ENCODE data around the gene C4orf33.
"Not testable (repeated sequence)": the region's sequence is repeated elsewhere in the genome, so short reads cannot be mapped to it uniquely, and the experiment has no call there.

DNA sequence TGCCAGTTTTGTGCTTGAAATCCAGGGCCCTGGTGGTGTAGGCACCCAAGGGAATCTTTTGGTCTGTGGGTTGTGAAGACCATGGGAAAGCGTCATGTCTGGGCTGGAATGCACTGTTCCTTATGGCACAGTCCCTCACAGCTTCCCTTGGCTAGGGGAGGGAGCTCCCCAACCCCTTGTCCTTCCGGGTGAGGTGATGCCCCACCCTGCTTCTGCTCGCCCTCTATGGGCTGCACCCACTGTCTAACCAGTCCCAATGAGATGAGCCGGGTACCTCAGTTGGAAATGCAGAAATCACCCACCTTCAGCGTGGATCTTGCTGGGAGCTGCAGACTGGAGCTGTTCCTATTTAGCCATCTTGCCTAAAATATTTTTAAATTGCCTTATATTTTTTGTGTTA is 30.7 kb downstream of the C4orf33 start:
- TF ChIP-seq, protein P1, sequence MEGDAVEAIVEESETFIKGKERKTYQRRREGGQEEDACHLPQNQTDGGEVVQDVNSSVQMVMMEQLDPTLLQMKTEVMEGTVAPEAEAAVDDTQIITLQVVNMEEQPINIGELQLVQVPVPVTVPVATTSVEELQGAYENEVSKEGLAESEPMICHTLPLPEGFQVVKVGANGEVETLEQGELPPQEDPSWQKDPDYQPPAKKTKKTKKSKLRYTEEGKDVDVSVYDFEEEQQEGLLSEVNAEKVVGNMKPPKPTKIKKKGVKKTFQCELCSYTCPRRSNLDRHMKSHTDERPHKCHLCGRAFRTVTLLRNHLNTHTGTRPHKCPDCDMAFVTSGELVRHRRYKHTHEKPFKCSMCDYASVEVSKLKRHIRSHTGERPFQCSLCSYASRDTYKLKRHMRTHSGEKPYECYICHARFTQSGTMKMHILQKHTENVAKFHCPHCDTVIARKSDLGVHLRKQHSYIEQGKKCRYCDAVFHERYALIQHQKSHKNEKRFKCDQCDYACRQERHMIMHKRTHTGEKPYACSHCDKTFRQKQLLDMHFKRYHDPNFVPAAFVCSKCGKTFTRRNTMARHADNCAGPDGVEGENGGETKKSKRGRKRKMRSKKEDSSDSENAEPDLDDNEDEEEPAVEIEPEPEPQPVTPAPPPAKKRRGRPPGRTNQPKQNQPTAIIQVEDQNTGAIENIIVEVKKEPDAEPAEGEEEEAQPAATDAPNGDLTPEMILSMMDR (IDR thresholded peaks at IDR 0.05 in 2 of 3, conservative IDR thresholded peaks at IDR 0.05 in 1 of 3; ENCODE audit: borderline replicate concordance in 1 of 3, insufficient read depth in 1 of 3, low read depth in 2 of 3, low read length in 2 of 3), result not testable (repeated sequence)
- TF ChIP-seq CEBPB (IDR thresholded peaks at IDR 0.05; ENCODE audit: low read depth); EZH2 (IDR thresholded peaks at IDR 0.05); JUND (IDR thresholded peaks at IDR 0.05); POLR2AphosphoS5 (IDR thresholded peaks at IDR 0.05; ENCODE audit: low read depth, low read length); POLR2A (IDR thresholded peaks at IDR 0.05; ENCODE audit: borderline replicate concordance, extremely low read depth, insufficient read depth, insufficient read length); RAD21 (IDR thresholded peaks at IDR 0.05; ENCODE audit: low read depth); EZH2phosphoT487 (IDR thresholded peaks at IDR 0.05; ENCODE audit: borderline replicate concordance); SP1 (IDR thresholded peaks at IDR 0.05; ENCODE audit: low read depth): not testable (repeated sequence)
- TF ChIP-seq, protein P2, sequence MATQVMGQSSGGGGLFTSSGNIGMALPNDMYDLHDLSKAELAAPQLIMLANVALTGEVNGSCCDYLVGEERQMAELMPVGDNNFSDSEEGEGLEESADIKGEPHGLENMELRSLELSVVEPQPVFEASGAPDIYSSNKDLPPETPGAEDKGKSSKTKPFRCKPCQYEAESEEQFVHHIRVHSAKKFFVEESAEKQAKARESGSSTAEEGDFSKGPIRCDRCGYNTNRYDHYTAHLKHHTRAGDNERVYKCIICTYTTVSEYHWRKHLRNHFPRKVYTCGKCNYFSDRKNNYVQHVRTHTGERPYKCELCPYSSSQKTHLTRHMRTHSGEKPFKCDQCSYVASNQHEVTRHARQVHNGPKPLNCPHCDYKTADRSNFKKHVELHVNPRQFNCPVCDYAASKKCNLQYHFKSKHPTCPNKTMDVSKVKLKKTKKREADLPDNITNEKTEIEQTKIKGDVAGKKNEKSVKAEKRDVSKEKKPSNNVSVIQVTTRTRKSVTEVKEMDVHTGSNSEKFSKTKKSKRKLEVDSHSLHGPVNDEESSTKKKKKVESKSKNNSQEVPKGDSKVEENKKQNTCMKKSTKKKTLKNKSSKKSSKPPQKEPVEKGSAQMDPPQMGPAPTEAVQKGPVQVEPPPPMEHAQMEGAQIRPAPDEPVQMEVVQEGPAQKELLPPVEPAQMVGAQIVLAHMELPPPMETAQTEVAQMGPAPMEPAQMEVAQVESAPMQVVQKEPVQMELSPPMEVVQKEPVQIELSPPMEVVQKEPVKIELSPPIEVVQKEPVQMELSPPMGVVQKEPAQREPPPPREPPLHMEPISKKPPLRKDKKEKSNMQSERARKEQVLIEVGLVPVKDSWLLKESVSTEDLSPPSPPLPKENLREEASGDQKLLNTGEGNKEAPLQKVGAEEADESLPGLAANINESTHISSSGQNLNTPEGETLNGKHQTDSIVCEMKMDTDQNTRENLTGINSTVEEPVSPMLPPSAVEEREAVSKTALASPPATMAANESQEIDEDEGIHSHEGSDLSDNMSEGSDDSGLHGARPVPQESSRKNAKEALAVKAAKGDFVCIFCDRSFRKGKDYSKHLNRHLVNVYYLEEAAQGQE (IDR thresholded peaks at IDR 0.05; ENCODE audit: low read depth), result not testable (repeated sequence)
